Activated CD8-positive, alpha-beta T cell treated with anti-CD3 and anti-CD28 coated beads, Interleukin-2, amount 10 ng/mL, durations not matched to agents 7 days and 5 days (primary cell): Measurements from ENCODE around the gene TBC1D22A. TPM values are rescaled to one million over a fixed set of nuclear protein-coding genes. Genes with fewer than 3 reads are reported as not detected.
A peak's percentile ranks its signal among the peaks of the same experiment; 100 is the strongest.

Source experiments
- ATAC-seq: fragments of 150-1000 bp; cut with Tn5 transposase; one replicate; pipeline ENCODE4 v1.10.0; 2021; ENCODE audit warnings: moderate library complexity
- CTCF ChIA-PET: fragments of 350-600 bp; sonication (Branson Sonifier 250); formaldehyde crosslinking; loops from one replicate; lab custom pipeline; 2021; ENCODE audit warnings: antibody characterized with exemption; lab: Charles Lee
- POLR2A ChIA-PET: fragments of 350-600 bp; sonication (Branson Sonifier 250); formaldehyde crosslinking; loops from one replicate; lab custom pipeline; 2021; ENCODE audit warnings: antibody characterized with exemption; lab: Charles Lee
- DNase-seq: peaks from one replicate; pipeline ENCODE4 v3.0.0-alpha.2; 2020
- H3K27ac Mint-ChIP-seq: one replicate; pipeline ENCODE4 v1.8.0; 2021; ENCODE audit warnings: mild to moderate bottlenecking, mixed read lengths
- H3K27me3 Mint-ChIP-seq: one replicate; pipeline ENCODE4 v1.8.0; 2021; ENCODE audit warnings: low read depth, mixed read lengths
- H3K36me3 Mint-ChIP-seq: one replicate; pipeline ENCODE4 v1.8.0; 2021; ENCODE audit warnings: low read depth, mixed read lengths
- H3K4me1 Mint-ChIP-seq: one replicate; pipeline ENCODE4 v1.8.0; 2021; ENCODE audit warnings: low read depth, mixed read lengths
- H3K4me3 Mint-ChIP-seq: one replicate; pipeline ENCODE4 v1.8.0; 2021; ENCODE audit warnings: mild to moderate bottlenecking, mixed read lengths
- H3K9me3 Mint-ChIP-seq: one replicate; pipeline ENCODE4 v1.8.0; 2022; ENCODE audit warnings: mixed read lengths; ENCODE audit not compliant: insufficient read depth
- total RNA-seq, 2 experiments: library from RNA; stranded (reverse); gene quantifications; one replicate each; pipeline ENCODE4 v1.2.3, GENCODE V29; 2021

Gene TBC1D22A
- total RNA-seq, 2 experiments from 2014 or later, result 34.1 to 38.7 TPM

DNA sequence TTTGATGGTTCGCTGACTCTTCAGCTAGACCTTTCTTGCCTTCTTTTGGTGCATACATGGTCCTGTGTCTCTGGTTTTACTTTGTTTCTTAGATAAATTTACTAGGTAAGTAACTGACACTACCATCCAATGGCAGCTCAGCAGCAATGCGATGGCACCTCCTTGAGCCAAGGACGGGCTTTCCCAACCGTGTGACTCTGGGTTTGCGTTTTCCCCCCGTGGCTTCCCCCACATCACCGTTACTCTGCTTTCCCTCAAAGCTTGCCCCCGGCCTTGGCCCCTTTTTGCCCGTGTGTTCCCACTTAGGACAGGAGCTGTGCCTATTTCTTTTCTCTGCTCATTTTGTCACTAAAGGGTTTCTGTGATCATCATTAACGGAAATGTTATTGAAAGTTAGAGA is 41.5 kb downstream of the TBC1D22A start:
- Mint-ChIP-seq H3K9me3 (no peaks in the 10 kb centered on the region), H3K36me3 (peaks cover 53% of the 10 kb centered on the region), H3K27ac (no peak overlapping the region), H3K4me3 (no peak overlapping the region), H3K27me3 (no peaks in the 10 kb centered on the region), H3K4me1 (peaks cover 38% of the 10 kb centered on the region)
- ATAC-seq (no peak), DNase-seq (no peak)
- ChIA-PET POLR2A (interaction anchor here (1.0 kb wide), 1 partner anchor 42 kb away, joined by 5 read pairs; the partner anchor contains the start of gene TBC1D22A), CTCF (interaction anchor here (0.6 to 4.5 kb wide), 24 partner anchors 9 to 266 kb away, joined by 3 to 88 read pairs (median 6); partner anchors contain the start of gene TBC1D22A)

DNA sequence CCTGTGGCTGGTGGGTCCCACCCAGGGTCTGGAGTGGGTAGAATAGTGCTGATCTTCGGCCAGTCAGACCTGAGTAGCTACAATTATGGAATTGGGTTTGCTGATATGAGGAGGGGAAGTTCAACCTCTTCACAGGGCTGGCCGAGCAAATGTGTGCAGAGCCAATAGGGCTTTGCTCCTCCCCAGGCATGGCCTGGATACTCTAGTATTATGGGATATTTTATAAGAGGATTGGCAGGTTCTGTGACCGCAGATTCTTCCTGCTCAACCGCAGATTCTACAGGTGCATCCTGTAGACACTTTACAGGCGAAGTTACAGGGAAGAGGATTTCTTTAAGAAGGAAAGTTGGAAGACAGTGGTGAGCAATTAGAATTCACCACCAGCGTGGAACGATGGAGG is 44.3 kb downstream of the TBC1D22A start:
- H3K4me3 Mint-ChIP-seq, result no peak overlapping the region
- DNase-seq, result no peak
- ChIA-PET CTCF (interaction anchor here (2.2 kb wide), 1 partner anchor 48 kb away, joined by 10 read pairs; no protein-coding TSS in a partner anchor), POLR2A (no interaction called here)
- ATAC-seq, result no peak
- no peaks in the 10 kb centered on the region for H3K27me3 Mint-ChIP-seq
- peaks cover 30% of the 10 kb centered on the region for H3K4me1 Mint-ChIP-seq
- H3K36me3 Mint-ChIP-seq, result peaks cover 34% of the 10 kb centered on the region
- no peaks in the 10 kb centered on the region for H3K9me3 Mint-ChIP-seq
- peak overlapping the region; percentile 5 for H3K27ac Mint-ChIP-seq

DNA sequence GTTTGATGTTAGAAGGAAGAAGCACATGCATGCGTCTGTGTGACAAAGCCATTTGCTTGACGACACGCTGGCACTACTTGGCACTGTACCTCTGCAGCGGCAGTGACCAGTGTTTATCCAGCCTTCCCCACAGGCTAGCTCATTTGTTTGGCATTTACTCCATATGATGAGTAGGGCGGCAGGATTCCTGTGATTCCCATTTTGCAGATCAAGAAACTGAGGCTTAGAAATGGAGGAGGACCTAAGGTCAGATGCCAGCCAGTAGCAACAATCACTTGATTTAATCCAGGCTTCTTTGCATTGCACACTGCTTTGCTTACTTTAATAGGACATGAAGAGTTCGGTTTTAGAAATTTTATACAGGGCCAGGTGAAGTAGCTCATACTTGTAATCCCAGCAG is 45.0 kb downstream of the TBC1D22A start:
- no peak overlapping the region for H3K4me3 Mint-ChIP-seq
- H3K4me1 Mint-ChIP-seq, result peaks cover 24% of the 10 kb centered on the region
- POLR2A ChIA-PET, result no interaction called here
- H3K36me3 Mint-ChIP-seq, result peaks cover 29% of the 10 kb centered on the region
- H3K27me3 Mint-ChIP-seq, result no peaks in the 10 kb centered on the region
- CTCF ChIA-PET, result interaction anchor here (2.2 kb wide), 1 partner anchor 49 kb away, joined by 10 read pairs; no protein-coding TSS in a partner anchor
- DNase-seq (no peak), ATAC-seq (no peak)
- no peak overlapping the region for H3K27ac Mint-ChIP-seq
- H3K9me3 Mint-ChIP-seq, result no peaks in the 10 kb centered on the region

DNA sequence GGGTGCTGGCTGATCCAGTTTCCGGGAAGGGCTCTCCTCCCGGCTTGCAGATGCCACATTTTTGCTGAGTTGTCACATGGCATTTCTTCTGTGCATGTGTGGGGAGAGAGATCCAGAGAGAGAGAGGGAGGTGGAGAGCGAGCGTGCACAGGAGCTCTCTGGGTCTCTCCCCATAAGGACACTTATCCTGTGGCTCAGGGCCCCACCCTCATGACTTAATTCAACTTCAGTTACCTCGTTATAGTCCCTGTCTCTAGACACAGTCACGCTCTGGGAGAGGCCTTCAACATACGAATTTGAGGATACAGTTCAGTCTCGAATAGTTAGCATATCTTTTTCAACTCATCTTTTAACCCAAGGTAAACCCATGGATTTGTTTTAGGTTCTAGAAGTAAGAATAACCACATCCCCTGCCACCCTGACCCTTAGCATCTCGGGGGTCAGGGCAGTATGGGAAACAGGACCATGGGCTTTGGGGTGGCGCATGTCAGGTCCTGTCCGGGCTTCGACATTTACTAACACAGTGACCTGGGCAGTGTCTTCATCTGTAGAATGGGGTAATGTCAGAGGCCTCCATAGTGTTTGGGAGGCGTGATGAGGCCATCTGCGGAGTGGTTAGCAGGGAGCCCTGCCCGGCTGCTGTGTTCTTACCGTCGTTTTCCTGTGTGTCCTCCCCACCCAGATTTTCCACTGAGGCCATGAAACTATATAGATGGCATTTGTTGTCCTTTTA is 46.9 kb downstream of the TBC1D22A start:
- H3K4me3 Mint-ChIP-seq, result no peak overlapping the region
- H3K27me3 Mint-ChIP-seq, result no peaks in the 10 kb centered on the region
- H3K9me3 Mint-ChIP-seq, result no peaks in the 10 kb centered on the region
- ChIA-PET CTCF (interaction anchor here (0.7 kb wide), 1 partner anchor 11 kb away, joined by 3 read pairs; no protein-coding TSS in a partner anchor), POLR2A (no interaction called here)
- H3K4me1 Mint-ChIP-seq, result peaks cover 16% of the 10 kb centered on the region
- H3K36me3 Mint-ChIP-seq, result peaks cover 27% of the 10 kb centered on the region
- ATAC-seq (no peak), DNase-seq (no peak)
- H3K27ac Mint-ChIP-seq, result no peak overlapping the region

DNA sequence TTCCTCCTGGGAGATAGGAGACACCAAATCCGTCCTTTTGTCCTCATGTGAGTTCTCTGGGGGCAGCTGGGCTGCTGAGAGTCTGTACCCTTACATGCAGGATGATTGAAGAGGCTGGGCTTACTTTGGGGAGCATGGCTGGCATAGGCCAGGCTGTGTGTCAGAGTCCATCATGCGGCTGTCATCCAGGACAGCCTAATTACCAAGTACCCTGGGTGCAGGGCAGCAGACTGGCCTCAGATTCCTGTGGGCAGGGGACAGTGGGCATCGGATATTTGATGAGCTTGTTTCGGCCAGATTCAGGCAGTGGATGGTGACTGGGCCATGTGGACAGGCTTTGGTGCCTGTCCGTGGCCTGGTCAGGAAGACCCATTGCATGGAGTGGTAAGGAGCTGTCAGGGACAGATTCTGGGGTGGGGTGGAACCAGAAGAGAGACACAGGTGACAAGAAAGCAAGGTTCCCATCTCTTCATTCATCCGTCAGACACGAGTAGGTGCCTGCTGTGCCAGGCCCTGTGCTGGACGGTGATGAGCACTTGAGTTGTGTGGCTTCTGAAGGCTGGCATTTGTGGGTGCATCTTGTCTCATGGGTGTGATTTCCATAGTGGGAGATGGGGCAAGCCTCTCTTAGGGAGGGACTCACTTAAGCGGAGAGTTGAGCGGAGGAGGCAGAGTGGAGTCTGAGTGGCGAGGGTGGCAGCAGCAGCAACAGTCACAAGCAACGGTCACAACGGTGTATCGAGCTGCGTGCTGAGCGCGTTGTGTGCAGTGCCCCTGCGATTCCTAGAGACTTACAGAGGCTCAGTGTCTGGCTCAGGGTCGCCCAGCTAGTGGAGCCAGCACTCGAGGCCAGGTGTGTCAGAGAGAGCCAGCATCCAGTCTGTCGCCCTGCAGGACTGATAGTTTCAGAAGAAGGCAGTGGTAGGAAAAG is 48.7 kb downstream of the TBC1D22A start:
- Mint-ChIP-seq H3K27me3 (no peaks in the 10 kb centered on the region), H3K27ac (no peak overlapping the region), H3K9me3 (no peaks in the 10 kb centered on the region), H3K4me3 (no peak overlapping the region), H3K36me3 (peaks cover 27% of the 10 kb centered on the region), H3K4me1 (peaks cover 18% of the 10 kb centered on the region)
- ATAC-seq (no peak), DNase-seq (no peak)
- CTCF ChIA-PET, result interaction anchor here (1.4 kb wide), 1 partner anchor 247 kb away, joined by 3 read pairs; no protein-coding TSS in a partner anchor
- POLR2A ChIA-PET, result no interaction called here

DNA sequence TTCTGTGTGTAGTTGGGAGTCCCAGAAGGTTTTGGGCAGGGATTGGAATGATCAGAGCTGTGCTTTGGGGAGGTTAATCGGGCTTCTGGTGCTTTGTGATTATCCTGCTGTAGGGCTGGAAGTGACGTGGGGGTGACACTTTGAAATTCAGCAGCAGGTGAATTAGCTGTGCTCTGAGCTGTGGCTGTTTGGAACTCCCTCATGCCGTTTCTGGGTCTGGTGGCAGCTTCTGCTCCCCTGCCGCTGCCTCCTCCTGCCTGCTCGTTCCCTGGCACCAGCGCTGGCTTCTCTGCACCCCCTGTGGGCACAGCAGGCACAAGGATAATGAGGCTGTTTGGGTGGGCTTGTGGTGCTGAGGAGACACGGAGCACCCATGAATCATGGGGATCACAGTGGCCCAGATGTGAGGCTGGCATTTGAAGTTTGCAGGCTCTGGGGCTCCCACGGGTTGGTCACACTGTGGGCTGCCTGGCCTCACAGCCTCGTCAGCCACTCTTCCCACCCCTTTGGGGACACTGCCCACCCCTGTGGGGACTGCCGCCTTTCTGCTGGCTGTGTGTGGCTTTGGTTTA is 49.7 kb downstream of the TBC1D22A start:
- H3K4me1 Mint-ChIP-seq, result peaks cover 15% of the 10 kb centered on the region
- POLR2A ChIA-PET, result interaction anchor here (0.6 kb wide), 1 partner anchor 413 kb away, joined by 3 read pairs; no protein-coding TSS in a partner anchor
- no peak overlapping the region for H3K27ac Mint-ChIP-seq
- no peak for DNase-seq
- no peak overlapping the region for H3K4me3 Mint-ChIP-seq
- peaks cover 24% of the 10 kb centered on the region for H3K36me3 Mint-ChIP-seq
- no peaks in the 10 kb centered on the region for H3K9me3 Mint-ChIP-seq
- CTCF ChIA-PET, result interaction anchor here (0.9 kb wide), 1 partner anchor 13 kb away, joined by 3 read pairs; no protein-coding TSS in a partner anchor
- H3K27me3 Mint-ChIP-seq, result no peaks in the 10 kb centered on the region
- no peak for ATAC-seq

DNA sequence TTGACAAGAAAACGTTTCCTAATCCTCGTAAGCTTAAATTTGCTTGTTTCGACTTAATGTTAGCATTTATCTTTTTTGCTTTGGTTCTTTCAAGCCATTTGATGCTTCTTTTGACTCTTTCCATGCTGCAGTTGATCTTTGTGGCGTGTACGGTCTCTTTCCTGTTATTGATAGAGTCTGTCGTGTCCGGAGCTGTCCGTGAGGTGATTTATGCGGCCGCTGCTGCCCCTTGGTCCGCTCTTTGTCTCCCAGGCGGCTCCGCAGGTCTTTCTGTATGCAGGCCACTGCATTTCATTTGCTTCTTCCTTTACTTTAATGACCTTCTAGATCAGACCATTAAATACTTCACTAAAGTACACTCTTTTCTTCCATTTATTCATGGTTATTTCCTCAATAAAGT is 50.3 kb downstream of the TBC1D22A start:
- H3K36me3 Mint-ChIP-seq, result peaks cover 26% of the 10 kb centered on the region
- ChIA-PET CTCF (interaction anchor here (0.9 kb wide), 1 partner anchor 14 kb away, joined by 4 read pairs; no protein-coding TSS in a partner anchor), POLR2A (no interaction called here)
- H3K4me1 Mint-ChIP-seq, result peaks cover 16% of the 10 kb centered on the region
- no peaks in the 10 kb centered on the region for H3K27me3 Mint-ChIP-seq
- no peak for ATAC-seq
- H3K9me3 Mint-ChIP-seq, result no peaks in the 10 kb centered on the region
- peak; percentile 8 for DNase-seq
- no peak overlapping the region for H3K4me3 Mint-ChIP-seq
- H3K27ac Mint-ChIP-seq, result no peak overlapping the region

DNA sequence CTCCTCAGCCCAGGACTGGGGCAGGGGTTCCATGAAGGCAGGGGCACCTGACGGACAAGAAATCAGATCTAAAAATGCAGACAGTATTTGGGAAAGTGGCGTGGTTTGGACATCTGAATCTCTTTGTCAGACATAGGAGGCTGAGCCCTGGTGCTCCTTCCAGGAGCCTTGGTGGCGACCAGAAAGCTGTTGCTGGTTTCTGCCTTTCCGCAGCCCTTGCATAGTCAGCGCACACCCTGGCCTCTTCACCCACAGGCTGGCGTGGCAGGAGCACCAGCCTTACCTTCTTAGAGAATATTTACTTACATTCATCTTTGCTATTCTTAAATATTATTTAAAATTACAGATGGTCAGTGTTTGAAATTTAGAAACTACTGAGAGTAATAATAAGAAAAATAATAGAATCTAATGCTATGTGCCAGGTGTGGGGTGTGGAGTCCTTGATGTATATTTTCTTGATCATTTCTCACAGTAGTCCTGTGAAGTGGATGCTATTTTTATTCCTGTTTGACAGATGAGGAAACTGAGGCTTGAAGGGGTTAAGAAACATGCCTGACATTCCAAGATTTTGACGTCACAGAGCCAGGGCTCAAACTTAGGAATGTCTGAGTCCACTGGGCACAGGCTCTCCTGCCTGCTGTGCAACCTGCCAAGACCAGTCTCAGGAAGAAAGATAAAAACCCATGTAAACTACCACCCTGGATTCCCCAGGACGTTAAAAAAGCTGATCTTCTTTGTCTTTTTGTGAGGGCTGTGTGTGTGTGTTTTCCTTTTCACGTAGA is 51.6 kb downstream of the TBC1D22A start:
- H3K4me3 Mint-ChIP-seq, result no peak overlapping the region
- DNase-seq, result no peak
- H3K9me3 Mint-ChIP-seq, result no peaks in the 10 kb centered on the region
- no peak for ATAC-seq
- peaks cover 30% of the 10 kb centered on the region for H3K36me3 Mint-ChIP-seq
- CTCF ChIA-PET, result no interaction called here
- POLR2A ChIA-PET, result interaction anchor here (0.7 kb wide), 1 partner anchor 11 kb away, joined by 3 read pairs; no protein-coding TSS in a partner anchor
- no peaks in the 10 kb centered on the region for H3K27me3 Mint-ChIP-seq
- H3K4me1 Mint-ChIP-seq, result peaks cover 17% of the 10 kb centered on the region
- no peak overlapping the region for H3K27ac Mint-ChIP-seq

DNA sequence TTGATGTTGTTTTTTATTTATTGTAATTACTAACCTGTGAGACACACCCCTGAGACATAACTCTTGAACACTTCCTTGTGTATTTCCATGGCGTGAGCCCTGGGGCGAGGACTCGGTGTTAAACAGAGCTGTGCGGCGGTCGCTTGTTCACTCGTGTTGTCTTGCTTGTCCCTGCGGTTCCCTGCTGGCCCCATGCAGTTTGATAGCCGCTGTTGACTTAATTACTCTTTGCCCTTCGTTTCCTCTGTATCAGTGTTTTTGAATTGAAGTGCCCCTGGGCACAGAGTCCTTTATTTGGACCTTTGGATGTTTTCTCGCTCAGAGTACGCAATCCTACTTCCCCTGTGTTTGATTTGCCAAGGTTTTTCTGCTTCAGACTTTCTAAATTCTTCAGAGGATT is 52.7 kb downstream of the TBC1D22A start:
- Mint-ChIP-seq H3K27ac (no peak overlapping the region), H3K9me3 (no peaks in the 10 kb centered on the region), H3K27me3 (no peaks in the 10 kb centered on the region), H3K4me3 (no peak overlapping the region), H3K36me3 (peaks cover 34% of the 10 kb centered on the region), H3K4me1 (peaks cover 17% of the 10 kb centered on the region)
- DNase-seq (no peak), ATAC-seq (no peak)
- ChIA-PET POLR2A (no interaction called here), CTCF (interaction anchor here (0.9 kb wide), 1 partner anchor 11 kb away, joined by 3 read pairs; no protein-coding TSS in a partner anchor)

DNA sequence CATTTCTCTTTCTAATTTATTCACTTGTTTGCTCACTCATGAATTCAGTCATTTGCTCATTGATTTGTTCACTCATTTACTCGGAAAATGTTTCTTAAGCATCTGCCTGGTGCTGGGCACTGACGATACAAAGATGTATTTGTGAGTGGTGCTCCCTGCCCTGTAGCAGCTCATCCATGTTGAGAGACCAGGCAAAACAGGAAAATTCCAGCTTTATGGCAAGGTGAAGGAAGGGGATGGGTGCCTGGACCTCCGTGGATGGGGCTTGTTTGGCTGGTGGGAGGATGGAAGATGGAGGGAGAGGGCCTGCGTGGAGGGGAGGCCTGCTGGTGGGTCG is 53.1 kb downstream of the TBC1D22A start:
- no peaks in the 10 kb centered on the region for H3K9me3 Mint-ChIP-seq
- no peak for DNase-seq
- H3K27ac Mint-ChIP-seq, result peak overlapping the region; percentile 39
- H3K4me1 Mint-ChIP-seq, result peaks cover 17% of the 10 kb centered on the region
- ATAC-seq, result no peak
- CTCF ChIA-PET, result interaction anchor here (0.9 kb wide), 1 partner anchor 12 kb away, joined by 3 read pairs; no protein-coding TSS in a partner anchor
- POLR2A ChIA-PET, result no interaction called here
- H3K27me3 Mint-ChIP-seq, result no peaks in the 10 kb centered on the region
- H3K36me3 Mint-ChIP-seq, result peaks cover 38% of the 10 kb centered on the region
- no peak overlapping the region for H3K4me3 Mint-ChIP-seq
